HFFc6 (cell line): Measurements from ENCODE around the gene DHX35. TPM values are rescaled to one million over a fixed set of nuclear protein-coding genes. Genes with fewer than 3 reads are reported as not detected.
A peak's percentile ranks its signal among the peaks of the same experiment; 100 is the strongest.

ENCODE experiments used
- DNase-seq: peaks from one replicate; pipeline ENCODE4 v3.0.0-alpha.2; 2018
- H3K27ac Mint-ChIP-seq: 2 replicates; pipeline ENCODE4 v1.8.0; 2020; ENCODE audit warnings: mild to moderate bottlenecking, mixed read lengths
- H3K27me3 Mint-ChIP-seq: 2 replicates; pipeline ENCODE4 v1.8.0; 2021; ENCODE audit warnings: mild to moderate bottlenecking, moderate library complexity, mixed read lengths; ENCODE audit not compliant: insufficient read depth
- H3K36me3 Mint-ChIP-seq: 2 replicates; pipeline ENCODE4 v1.8.0; 2021; ENCODE audit warnings: low read depth, mixed read lengths
- H3K4me1 Mint-ChIP-seq: 2 replicates; pipeline ENCODE4 v1.8.0; 2020; ENCODE audit warnings: low read depth, mixed read lengths
- H3K4me3 Mint-ChIP-seq: 2 replicates; pipeline ENCODE4 v1.8.0; 2020; ENCODE audit warnings: mild to moderate bottlenecking, moderate library complexity, mixed read lengths
- H3K9me3 Mint-ChIP-seq: 2 replicates; pipeline ENCODE4 v1.8.0; 2020; ENCODE audit warnings: mild to moderate bottlenecking, mixed read lengths
- total RNA-seq, 6 experiments: library from RNA; stranded (reverse); fragmentation: NEBNext Ultra II Directional; extraction: Animal tissue kit (Norgen Biotek cat#: 25700); gene quantifications; 2 replicates in 1 of 6; 3 replicates in 5 of 6; pipeline ENCODE4 v1.2.3, GENCODE V29; 2021
- TF ChIP-seq, protein P1 (sequence below): fragments of 200-600 bp; sonication (generic); IDR thresholded peaks from 2 replicates; pipeline ENCODE4 v1.5.0; 2021; ENCODE audit warnings: antibody characterized with exemption, mild to moderate bottlenecking

DHX35 gene
- total RNA-seq, 6 experiments from 2014 or later, result 5.7 to 7.6 (median 6.8) TPM

DNA sequence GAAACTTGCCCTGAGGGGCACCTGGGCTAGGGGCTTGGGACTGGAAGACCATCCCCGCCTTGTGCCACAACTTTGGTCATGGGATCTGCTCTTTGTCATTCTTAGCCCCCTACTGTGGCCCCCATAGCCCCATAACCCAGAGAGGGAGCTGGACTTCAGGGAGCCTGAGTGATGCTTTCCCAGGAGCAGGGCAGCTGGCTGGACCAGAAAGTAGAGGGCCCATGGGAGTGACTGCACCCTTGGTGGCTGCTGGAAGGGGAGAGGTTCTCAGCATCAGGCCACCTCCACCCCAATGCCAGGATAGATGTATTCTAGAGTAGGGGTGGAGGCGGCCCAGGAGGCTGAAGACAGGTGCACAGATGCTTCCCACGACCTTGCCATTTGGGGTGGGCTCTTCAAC lies 41.7 kb upstream of the DHX35 start:
- H3K27me3 Mint-ChIP-seq, result peaks cover 31% of the 10 kb centered on the region
- no peaks in the 10 kb centered on the region for H3K9me3 Mint-ChIP-seq
- H3K27ac Mint-ChIP-seq, result no peak overlapping the region
- no peaks in the 10 kb centered on the region for H3K4me1 Mint-ChIP-seq
- no peaks in the 10 kb centered on the region for H3K36me3 Mint-ChIP-seq
- DNase-seq, result no peak
- TF ChIP-seq, protein P1, sequence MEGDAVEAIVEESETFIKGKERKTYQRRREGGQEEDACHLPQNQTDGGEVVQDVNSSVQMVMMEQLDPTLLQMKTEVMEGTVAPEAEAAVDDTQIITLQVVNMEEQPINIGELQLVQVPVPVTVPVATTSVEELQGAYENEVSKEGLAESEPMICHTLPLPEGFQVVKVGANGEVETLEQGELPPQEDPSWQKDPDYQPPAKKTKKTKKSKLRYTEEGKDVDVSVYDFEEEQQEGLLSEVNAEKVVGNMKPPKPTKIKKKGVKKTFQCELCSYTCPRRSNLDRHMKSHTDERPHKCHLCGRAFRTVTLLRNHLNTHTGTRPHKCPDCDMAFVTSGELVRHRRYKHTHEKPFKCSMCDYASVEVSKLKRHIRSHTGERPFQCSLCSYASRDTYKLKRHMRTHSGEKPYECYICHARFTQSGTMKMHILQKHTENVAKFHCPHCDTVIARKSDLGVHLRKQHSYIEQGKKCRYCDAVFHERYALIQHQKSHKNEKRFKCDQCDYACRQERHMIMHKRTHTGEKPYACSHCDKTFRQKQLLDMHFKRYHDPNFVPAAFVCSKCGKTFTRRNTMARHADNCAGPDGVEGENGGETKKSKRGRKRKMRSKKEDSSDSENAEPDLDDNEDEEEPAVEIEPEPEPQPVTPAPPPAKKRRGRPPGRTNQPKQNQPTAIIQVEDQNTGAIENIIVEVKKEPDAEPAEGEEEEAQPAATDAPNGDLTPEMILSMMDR, result no peak
- no peak overlapping the region for H3K4me3 Mint-ChIP-seq

DNA sequence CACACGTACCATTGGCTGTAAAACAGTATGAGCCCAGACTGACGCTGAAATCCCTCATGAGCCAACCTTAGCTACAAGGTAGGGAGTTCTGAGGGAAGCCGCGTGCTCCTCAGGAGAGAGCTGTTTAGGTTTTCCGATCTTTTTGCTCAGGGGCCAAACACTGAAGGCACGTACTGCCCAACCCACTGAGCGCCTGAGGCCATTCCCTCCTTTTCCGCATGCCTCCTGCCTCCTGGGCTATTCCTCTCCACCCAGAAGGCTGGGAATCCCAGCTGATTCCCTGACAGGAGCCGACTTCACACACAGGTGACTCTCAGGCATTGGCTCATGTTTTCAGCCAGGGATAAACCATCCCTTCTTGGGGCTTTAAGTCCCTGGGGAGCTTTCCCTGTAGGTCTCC lies 41.3 kb upstream of the DHX35 start:
- Mint-ChIP-seq H3K27ac (no peak overlapping the region), H3K36me3 (no peaks in the 10 kb centered on the region), H3K27me3 (peaks cover 28% of the 10 kb centered on the region), H3K4me3 (no peak overlapping the region), H3K4me1 (no peaks in the 10 kb centered on the region), H3K9me3 (no peaks in the 10 kb centered on the region)
- TF ChIP-seq, protein P1, result no peak
- DNase-seq, result no peak

DNA sequence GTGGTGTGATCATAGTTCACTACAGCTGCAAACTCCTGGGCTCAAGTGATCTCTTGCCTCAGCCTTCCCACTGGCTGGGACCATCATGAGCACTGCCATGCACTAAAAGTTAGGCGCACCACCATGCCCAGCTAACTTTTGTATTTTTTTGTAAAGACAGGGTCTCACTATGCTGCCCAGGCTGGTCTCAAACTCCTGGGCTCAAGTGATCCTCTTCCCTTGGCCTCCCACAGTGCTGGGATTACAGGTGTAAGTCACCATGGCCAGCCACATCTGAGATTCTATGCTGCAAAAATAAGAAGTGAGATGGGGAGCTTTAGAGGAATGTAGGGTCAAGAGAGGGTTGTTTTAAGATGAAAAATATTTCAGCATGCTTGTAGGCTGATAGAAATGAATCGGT lies 37.4 kb upstream of the DHX35 start:
- TF ChIP-seq, protein P1, result no peak
- peaks cover 21% of the 10 kb centered on the region for H3K4me1 Mint-ChIP-seq
- no peak overlapping the region for H3K27ac Mint-ChIP-seq
- H3K27me3 Mint-ChIP-seq, result peaks cover 14% of the 10 kb centered on the region
- peaks cover 12% of the 10 kb centered on the region; the same call in 1 of the 2 replicates for H3K36me3 Mint-ChIP-seq
- DNase-seq, result no peak
- no peaks in the 10 kb centered on the region for H3K9me3 Mint-ChIP-seq
- no peak overlapping the region for H3K4me3 Mint-ChIP-seq

DNA sequence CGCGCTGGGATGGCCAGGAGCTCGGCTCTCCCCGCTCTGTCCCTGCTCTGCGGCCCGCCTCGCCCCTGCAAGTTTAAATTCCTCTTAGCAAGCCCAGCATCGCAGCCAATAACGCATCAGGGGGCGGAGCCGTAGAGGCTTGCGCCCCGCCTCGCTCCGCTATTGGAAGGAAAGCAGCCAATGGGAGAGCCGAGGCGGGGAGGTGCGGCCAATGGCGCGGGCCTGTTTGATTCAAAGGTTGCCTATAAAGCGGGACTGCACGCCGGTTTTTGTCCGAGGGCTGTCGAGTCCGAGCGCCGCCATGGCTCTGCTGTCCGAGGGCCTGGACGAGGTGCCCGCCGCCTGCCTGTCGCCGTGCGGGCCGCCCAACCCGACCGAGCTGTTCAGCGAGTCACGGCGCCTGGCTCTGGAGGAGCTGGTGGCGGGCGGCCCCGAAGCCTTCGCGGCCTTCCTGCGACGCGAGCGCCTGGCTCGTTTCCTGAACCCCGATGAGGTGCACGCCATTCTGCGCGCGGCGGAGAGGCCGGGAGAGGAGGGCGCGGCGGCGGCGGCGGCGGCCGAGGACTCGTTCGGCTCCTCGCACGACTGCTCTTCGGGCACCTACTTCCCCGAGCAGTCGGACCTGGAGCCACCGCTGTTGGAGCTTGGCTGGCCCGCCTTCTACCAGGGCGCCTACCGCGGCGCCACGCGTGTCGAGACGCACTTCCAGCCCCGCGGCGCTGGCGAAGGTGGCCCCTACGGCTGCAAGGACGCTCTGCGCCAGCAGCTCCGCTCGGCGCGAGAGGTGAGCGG lies 35.8 kb upstream of the DHX35 start, which contains the start of gene FAM83D:
Gene FAM83D, plus strand, starts transcription at position 276 of the 792 bp plus-strand sequence. Its CDS starts 26 bp downstream, at position 302.
- Mint-ChIP-seq H3K4me1 (peaks cover 31% of the 10 kb centered on the region), H3K36me3 (peaks cover 12% of the 10 kb centered on the region; the same call in 1 of the 2 replicates), H3K27me3 (peaks cover 3% of the 10 kb centered on the region), H3K27ac (peak within 1 kb of the TSS; percentile 75), H3K4me3 (peak within 1 kb of the TSS; percentile 92), H3K9me3 (no peaks in the 10 kb centered on the region)
- peak; percentile 97 for DNase-seq
- TF ChIP-seq, protein P1, result peak; percentile 63

DNA sequence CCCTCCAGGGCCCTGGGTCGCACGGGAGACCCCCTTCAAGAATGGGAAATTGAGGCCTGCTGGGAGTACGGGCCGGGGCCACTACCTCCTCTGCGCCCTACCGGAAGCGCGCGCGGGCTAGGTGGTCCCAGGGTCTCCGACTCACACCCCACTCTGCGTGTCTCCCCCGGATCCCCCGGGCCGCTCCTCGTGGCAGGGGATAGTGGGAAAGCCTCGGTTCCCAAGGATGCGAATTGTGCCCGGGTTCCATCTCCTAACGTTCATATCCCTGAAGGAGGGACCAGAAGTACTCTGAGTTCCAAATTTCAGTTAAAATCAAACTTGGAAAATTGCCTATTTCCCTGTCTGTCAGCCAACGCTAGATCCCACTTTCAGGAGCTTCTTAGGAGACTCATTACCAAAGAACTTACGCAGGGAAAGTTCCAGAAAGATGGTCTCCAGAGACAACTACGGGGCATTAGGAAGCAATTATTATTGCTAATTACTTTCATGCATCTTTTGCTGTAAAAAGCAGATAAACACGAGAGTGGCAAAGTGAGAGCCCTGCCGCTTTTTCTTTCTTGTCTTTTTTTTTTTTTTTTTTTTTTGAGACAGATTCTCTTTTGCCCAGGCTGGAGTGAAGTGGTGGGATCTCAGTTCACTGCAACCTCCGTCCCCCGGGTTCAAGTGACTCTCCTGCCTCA lies 35.1 kb upstream of the DHX35 start:
- H3K4me1 Mint-ChIP-seq, result peaks cover 33% of the 10 kb centered on the region
- peaks cover 2% of the 10 kb centered on the region for H3K27me3 Mint-ChIP-seq
- H3K4me3 Mint-ChIP-seq, result peak overlapping the region; percentile 92
- no peaks in the 10 kb centered on the region for H3K9me3 Mint-ChIP-seq
- peak; percentile 40 for DNase-seq
- H3K27ac Mint-ChIP-seq, result peak overlapping the region; percentile 75
- TF ChIP-seq, protein P1, result no peak
- H3K36me3 Mint-ChIP-seq, result peaks cover 12% of the 10 kb centered on the region; the same call in 1 of the 2 replicates
